LNCAP (cell line): ENCODE data around the gene COMMD8.

Experiments used
- TF ChIP-seq, protein P1 (sequence below): fragments of 450-650 bp; IDR thresholded peaks from 2 replicates; pipeline ENCODE4 v1.5.1; 2017; ENCODE audit warnings: mild to moderate bottlenecking

Gene COMMD8

DNA sequence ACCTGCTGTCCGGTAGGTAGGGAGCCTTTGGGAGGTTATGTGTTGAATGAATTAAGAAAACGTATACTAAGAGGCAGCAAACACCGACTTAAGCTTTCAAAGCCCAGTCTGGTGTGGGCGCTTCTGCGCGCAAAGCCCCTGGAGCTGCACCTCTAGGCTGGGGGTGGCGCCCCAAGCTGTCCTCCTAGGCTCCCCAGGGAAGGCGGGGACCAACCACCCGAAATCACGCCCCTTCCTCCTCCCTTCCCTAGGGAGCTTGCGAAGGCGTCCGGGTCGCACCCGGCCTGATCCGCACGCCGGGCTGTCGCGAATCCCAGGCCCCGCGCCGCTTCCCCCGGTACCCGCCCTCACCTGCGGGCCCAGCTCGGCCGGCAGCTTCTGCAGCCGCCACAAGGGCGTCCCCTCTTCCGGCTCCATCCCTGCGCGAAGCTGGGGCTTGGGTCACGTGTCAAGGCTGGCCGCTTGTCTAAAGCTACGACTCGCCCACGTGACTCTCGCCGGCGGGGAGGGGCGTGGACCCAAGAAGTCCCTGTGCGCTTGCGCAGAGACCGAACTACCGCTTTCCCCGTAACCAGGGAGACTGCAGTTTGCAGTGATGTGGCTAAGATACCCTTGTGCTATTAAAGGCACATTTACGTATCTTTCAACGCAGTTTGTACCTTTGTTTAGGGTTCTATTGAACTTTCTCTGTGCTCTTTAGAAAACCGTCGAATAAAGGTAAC is at the start of gene COMMD8:
Gene COMMD8, minus strand, starts transcription at position 468 of the 722 bp plus-strand sequence. Its CDS starts 51 bp downstream, at position 417.
- TF ChIP-seq, protein P1, sequence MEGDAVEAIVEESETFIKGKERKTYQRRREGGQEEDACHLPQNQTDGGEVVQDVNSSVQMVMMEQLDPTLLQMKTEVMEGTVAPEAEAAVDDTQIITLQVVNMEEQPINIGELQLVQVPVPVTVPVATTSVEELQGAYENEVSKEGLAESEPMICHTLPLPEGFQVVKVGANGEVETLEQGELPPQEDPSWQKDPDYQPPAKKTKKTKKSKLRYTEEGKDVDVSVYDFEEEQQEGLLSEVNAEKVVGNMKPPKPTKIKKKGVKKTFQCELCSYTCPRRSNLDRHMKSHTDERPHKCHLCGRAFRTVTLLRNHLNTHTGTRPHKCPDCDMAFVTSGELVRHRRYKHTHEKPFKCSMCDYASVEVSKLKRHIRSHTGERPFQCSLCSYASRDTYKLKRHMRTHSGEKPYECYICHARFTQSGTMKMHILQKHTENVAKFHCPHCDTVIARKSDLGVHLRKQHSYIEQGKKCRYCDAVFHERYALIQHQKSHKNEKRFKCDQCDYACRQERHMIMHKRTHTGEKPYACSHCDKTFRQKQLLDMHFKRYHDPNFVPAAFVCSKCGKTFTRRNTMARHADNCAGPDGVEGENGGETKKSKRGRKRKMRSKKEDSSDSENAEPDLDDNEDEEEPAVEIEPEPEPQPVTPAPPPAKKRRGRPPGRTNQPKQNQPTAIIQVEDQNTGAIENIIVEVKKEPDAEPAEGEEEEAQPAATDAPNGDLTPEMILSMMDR = peak; percentile 15; the same call in 1 of the 2 replicates

DNA sequence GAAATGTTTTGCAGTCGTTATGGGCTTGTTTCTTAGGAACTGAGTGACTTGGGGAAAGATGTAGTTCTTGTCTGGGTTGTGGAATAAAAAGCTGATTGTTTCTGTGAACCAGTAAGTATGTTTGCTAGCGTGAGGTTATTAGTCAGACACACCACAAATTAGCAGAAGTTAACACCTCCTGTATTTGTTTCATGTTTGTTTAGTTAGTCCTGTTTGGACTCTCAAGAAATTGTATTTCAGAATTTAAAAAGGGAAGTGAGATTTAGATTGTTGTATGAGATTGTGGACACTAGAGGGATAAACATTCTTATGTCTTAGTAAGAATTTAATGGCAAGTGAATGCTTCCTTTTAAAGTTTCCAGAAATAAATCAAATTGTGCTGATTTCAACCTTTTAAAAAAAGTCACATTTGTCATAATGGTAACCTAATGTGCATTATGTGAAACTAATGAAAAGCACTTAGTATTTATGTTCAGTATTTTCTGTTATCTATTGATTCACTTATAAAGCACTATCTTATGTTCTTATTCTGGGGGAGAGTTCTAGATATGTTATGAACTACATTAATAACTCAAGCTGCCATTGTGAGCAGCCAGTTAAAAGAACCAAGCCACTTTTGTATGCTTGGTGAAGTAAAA is 47.1 kb upstream of the COMMD8 start:
- TF ChIP-seq, protein P1 = no peak; the same call in none of the 2 replicates

DNA sequence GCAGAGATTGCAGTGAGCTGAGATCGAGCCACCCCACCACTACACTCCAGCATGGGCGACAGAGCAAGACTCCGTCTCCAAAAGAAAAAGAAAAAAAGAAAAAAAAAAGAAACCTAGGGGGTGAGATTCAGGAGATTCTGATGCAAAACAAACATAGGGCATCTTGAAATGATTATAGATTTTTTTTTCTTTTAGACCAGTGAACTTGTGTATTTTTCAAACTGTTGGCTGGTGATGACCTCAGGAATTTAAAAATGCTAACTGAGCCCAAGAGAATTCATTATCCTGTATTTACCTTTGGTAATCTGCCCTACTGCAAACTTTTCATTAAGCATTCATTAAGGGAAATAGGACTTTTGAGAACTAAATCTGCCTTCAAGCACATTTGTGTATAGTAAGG is 42.2 kb upstream of the COMMD8 start:
- TF ChIP-seq, protein P1 = no peak

DNA sequence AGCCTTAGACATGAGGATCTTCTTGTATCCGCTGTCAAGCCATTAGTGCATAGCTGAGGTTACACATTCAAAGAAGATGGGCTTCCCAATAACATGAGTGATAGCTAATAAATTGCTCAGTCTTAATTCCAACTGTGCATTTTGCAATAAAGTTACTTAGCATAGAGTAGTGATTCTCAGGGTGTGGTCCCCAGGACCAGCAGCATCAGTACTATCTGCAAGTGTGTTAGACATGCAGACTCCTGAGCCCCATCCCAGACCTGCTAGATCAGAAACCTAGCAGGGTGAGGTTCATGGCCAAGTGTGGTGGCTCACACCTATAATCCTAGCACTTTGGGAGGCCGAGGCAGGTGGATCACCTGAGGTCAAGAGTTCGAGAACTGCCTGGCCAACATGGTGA is 41.6 kb upstream of the COMMD8 start:
- TF ChIP-seq, protein P1 = no peak

DNA sequence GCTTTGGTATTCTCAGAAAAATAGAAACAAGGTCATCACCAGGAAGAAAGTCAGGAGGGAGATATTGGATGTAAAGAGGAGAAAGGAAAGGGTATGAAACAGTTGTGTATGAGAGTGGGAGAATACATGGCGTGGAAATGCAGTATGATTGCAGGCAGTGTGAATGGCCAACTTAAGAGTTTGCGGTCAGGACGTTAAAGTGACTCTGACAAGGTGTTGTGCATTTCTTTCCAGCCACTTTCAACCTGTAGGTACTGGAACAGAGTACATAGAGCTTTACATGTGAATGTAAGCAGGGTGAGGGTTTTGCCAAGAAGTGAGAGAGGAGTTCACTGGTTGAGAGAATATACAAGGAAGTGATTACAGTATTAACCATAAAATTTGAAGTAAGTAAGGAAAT is 37.3 kb upstream of the COMMD8 start:
- TF ChIP-seq, protein P1 = no peak

DNA sequence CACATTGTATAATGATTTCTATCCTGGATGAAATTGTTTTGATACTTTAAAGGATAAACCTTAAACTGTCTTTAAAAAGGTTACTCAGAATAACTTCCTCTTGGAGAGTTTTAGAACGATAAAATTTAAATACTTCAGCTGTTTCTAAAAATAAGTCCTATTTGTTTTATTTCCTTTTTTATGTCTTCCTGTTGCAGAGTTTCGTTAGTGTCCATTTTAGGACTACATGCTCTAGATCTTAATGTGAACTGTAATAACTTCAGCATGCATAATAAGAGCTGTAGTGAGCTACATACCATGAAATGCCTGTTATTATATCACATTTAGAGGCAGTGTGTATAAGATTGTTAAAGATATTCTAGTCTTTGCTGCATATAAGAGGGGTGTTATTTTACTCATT is 36.2 kb upstream of the COMMD8 start:
- TF ChIP-seq, protein P1 = no peak

DNA sequence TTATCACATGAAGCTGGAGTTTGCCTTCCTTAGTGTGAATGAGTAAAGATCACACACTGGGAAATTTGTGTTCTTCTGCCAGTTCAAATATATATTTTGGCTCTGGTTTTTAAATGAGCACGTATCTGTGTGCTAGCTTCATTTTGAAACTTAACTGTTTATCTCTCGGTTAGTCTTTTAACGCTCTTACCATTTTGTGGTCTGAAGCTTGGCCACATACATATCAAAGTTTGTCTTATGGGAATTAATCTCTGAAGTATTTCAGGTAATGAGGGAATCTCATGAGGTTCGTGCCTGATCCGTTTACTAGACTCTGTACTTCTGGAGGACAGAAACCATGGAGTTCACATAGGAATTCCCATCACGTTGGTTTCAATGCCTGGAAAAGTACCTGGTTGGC is 35.4 kb upstream of the COMMD8 start:
- TF ChIP-seq, protein P1 = no peak
